Inferior parietal cortex (tissue), 1 donor: ENCODE results near the gene TRIM45.
"Not testable (repeated sequence)": the region's sequence is repeated elsewhere in the genome, so short reads cannot be mapped to it uniquely, and the experiment has no call there.

Experiments
- DNase-seq: peaks from one replicate; pipeline ENCODE4 v3.0.0-alpha.2; 2016; ENCODE audit errors: extremely low spot score

TRIM45 gene

GRCh38 chr1:117130526-117130925, 9.0 kb upstream of the TRIM45 start:
- DNase-seq, result no peak

- peak; percentile 78 for DNase-seq
Measured at GRCh38 chr1:117128323-117129079, 7.0 kb upstream of the TRIM45 start.

DNA sequence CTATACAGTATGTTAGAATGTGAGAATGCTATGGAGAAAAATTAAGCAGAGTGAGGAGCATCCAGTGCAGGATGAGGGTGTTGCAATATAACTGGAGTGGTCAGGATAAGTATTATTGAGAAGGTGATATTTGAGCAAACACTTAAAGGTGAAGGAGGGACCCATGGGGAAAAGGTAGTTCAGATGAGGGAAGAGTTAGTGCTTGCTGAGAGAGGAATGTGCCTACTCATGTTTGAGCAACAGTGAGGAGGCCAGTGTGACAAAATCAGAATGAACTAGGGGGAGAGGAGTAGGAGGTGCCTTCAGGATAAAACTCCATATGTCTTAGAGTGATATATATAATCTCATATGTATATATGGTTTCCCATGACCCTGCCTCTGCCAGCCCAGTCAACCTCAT, 6.2 kb upstream of the TRIM45 start:
- no peak for DNase-seq

- DNase-seq, result no peak
Measured at GRCh38 chr1:117124661-117125060, 3.1 kb upstream of the TRIM45 start.

DNA sequence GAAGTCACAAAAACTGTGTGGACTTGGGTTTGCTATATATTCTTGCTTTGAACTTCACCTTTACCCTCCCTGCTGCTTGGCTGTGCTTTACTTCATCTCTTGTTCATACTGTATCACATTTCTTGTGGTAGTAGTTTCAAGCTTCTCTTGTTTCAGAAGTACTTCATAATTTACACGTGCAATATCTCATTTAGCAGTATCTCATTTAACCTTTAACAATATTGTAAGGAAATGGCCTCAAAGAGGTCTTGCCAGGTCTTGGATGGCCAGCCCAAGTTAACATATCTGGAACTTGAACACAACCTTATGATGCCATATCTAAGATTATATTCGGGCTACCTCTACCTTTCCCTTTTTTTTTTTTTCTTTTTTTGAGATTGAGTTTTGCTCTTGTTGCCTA, 1.7 kb upstream of the TRIM45 start:
- no peak for DNase-seq

DNA sequence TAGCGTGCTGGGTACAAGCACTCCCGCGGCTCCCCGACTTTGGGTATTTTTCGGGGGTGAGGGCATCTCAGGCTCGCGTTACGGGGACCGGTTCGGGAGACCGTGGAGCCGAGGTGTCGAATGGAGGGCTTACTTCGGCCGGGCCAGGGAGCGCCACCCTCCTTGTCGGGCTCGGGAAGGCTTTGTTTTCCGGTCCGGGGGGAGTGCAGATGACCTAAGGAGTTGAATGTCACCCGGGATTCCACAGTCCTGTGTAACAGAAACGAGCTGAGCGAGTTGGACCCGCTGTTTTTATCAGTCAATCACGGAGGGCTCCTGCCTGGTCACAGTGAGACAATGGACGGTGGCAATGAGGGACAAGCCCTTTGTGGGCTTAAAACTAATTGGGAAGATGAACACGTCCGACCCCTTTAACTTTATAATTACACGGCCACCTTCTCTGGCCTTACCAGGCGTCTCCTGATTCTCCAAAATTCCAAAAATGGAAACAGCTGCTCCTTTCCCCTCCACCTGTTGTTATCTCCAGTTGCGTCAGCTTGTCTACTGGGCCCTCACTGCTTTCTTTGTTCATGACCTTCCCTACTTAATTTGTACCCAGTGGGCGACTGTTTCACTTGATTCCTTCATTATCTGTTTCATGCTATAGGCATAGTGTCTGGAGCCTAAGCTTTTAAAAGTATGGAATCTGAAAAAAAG, 929 bp upstream of the TRIM45 start:
- DNase-seq, result no peak

DNA sequence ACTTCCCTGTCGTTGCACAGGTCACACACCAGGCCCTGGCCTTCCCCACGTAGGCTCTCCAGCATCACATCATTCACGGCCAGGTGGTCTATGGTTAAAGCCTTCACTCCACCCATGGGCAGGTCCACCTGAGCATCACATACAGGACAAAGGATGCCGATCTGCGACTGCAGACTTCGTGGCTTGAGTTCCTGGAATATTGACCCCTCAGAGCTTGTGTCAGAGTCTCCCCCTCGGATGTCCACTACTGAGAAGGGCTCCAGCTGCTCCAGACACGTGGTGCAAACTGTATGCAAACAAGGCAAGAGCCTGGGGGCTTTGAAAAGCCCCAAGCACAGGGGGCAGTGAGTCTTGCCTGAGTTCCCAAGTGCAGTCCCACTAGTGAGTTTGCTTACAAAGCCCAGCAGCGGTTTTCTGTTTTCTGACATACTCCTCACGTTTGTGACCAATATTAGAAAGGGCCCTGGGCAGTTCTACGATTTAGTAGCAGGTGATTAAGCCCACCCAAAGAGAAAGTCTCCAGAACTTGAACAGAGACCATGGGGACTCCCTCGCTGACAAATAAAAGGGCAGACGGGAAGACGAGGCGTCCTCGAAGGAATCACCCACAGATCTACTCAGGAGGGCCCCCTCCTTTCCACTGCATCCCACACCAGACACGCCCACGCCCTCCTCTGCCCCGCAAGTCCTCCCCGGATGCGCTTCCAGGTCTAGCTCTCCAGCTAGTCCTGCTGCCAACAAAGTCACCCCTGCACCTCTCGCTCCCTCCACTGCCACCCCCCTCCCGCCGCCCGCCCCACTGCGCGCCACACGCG, 568 bp downstream of the TRIM45 start:
- no peak for DNase-seq

GRCh38 chr1:117119144-117119543, 2.4 kb downstream of the TRIM45 start:
- not testable (repeated sequence) for DNase-seq

DNA sequence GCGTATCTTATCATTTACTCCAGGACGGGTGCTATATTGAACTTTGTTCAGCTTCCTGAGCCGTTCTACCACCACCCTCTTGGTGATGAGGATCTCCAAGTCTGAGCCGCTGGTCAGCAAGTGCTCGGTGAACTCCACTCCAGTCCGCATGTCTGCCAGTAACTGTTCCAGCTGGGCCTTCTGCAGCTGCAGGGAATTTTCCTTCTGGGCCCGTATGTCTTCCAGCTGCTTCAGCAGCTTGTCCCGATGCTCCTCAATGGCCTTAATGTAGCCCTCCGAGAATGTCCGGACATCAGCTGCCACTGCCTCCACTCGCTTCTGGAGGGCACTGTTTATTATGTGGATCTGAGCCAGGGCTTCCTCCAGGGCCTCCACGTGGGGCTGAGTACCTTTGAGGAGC, 3.4 kb downstream of the TRIM45 start:
- DNase-seq, result no peak

DNA sequence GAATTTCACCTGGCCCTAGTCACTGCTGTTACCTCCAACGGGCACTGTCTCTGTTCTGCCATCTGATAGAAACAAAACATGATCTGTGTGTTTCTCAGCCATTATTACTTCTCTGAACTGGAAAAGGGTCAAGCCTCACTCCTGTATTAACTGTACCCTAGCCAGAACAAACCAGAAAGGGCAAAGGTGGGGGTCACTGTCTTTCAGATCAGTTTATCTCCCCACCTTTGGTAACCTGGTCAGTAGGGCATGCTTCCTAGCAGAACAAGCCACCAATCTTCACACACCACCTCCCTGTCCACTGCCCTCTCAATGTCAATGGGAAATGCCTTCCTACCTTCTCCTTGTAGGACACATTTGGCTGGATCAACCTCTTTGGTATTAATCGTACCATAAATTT, 3.9 kb downstream of the TRIM45 start:
- no peak for DNase-seq

- no peak for DNase-seq
Measured at GRCh38 chr1:117116784-117117130, 4.8 kb downstream of the TRIM45 start.

DNA sequence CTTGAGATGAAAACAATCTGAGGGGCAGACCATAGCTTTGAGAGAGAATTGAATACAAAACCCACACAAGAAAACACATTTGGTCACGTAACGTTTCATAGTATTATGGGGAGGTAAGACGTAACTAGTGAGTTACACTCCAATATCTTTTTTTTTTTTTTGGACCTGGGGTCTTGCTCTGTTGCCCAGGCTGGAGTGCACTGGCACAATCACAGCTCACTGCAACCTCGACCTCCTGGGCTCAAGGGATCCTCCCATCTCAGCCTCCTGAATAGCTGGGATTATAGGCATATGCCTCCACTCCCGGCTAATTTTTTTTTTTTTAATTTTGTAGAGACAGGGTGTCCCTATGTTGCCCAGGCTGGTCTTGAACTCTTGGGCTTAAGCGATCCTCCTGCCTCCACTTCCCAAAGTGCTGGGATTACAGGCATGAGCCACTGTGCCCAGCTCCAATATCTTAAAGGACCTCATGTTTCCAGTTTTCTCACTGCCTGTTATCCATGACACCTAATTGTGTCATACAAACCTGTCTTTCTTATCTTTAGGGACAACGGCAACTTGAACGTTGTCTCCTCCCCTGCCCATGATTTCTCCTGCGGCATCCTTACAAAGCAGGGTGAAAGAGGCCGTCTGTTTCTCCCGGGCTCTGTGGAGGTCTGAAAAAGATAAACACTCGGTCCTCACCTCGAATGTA, 5.3 kb downstream of the TRIM45 start:
- DNase-seq, result no peak

DNA sequence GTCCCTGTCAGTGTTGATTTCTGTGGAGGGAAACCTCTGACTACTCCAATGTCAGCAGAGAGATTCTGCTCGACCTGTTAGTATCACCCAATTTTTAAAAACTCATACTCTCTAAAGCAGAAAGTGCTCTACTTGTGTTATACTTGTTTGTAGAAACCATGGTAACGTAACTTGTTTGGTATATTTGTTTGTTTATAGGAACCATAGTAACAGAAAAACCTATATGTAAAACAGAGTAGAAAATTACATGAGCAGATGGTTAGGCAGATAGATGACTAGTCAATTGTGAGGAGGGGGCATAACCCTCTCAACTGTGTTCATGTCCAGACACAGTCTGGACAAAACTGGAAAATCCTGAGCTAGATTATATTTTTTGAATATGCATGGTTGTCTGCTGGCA, 6.7 kb downstream of the TRIM45 start:
- no peak for DNase-seq

GRCh38 chr1:117113199-117113598, 8.3 kb downstream of the TRIM45 start:
- DNase-seq, result peak; percentile 53

DNA sequence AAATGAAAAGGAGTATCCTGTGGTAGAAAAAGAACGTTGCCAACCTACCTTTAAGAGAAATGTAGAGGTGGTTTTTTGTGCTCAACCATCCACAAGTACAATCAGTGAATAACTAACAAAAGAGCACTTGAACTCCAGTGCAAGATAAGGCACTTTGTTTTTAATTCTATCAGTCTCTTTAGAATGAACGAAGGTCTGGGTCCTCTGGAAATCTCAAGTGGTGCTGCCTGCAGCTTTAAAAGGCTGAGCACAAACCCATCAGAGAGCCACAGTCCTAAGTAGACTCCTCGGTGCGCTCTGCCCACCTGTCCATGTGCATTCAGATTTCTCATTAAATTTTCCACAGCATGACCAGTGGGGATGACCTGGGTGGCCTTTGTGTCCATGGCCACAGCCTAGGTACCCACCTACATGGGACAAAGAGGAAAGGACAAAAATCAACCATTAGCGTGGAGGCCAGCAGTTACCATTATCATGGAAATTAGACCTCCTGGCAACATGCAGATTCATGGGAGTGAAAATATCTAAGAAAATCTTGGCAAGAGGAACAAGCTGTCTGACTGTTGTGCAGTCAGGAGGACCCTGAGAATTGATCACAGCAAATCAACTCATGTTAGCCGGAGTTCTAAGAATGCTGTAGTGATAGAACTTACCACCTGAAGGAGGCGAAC, 9.4 kb downstream of the TRIM45 start:
- DNase-seq, result no peak

DNA sequence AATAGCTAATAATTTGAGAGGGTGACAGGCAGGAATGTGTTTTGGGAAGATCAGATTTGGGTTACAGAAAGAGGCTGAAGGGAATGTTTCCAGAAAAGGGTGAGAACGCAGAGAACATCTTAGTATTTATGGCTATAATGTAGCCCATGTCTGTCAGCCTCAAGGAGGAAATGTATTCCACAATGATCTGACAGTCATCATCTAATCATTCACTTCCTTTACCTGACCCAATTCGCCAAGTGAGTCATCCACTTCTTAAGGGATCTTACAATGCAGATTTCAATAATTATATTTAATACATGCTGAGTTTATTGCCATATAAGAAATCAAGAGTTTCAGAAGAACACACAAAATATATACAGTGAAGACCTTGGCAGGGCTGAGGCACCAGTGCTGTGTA, 10.8 kb downstream of the TRIM45 start:
- DNase-seq, result no peak

DNA sequence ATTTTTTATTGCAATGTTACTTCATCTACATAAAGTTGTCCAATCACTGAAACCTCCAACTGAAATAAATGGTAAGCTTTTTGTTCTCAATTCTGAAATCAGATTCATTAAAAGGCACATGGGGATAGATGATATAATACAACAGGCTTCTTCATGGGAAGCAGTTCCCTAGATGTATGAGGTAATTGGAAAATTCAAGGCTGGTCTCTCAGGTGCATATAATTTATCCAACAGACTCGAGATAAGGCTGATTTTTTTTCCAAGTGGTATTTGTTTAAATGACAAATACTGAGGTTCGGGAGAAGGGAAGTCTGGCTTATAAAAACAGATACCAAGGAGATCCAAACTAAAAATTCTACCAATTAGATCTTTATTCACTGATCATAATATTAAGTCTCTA, 14.2 kb downstream of the TRIM45 start:
- no peak for DNase-seq

DNA sequence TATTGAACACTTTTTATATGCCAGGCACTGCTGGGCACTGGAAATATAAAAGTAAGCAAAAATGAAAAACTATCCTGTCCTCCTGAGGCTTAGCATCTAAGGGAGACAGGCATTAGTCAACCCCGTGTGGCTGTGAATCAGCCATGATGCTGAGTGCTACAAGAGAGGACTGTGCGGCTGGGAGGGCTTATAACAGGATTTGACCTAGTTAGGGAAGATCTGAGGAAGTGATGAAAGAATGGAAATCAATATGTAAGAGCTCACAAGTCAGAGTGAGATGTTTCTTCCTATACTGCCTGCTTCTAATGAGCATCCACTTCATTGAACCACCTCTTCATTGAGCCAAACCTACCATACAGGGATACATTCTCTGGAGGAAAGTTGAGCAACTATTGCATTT, 15.1 kb downstream of the TRIM45 start:
- DNase-seq, result no peak

- no peak for DNase-seq
Measured at GRCh38 chr1:117105722-117106121, 15.8 kb downstream of the TRIM45 start.

DNA sequence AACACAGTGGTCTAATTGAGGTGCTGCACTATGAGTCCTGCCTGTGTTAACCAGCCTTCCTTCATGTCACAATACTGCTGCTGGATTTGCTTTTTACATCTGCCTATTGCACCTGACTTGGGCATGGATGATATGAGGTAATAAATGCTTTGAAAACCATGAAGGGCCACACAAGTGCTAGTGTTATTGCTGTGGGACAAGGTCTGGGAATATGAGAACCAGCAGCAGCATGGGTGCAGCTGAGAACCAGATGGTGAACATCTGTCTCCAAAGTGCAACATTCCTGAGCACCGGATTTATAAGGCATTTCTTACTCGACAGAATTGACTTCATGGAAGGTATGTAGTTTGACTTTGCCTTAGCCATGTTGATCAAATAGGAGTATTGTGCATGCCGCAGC, 16.6 kb downstream of the TRIM45 start:
- no peak for DNase-seq

DNA sequence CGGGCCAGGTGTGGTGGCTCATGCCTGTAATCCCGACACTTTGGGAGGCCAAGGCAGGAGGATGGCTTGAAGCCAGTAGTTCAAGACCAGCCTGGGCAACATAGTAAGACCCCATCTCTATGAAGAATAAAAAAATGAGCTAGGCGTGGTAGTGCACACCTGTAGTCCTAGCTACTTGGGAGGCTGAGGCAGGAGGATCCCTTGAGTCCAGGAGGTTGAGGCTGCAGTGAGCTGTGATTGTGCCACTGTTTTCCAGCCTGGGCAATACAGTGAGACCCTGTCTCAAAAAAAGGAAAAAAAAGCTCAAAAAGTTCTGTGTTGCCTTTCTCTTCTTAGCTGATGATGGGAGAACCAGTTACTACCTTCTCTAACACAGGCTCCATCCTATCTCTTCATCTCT, 19.7 kb downstream of the TRIM45 start:
- not testable (repeated sequence) for DNase-seq

GRCh38 chr1:117101334-117101733, 20.2 kb downstream of the TRIM45 start:
- DNase-seq, result no peak
